ENCODE data around the gene KNSTRN. TPM values are rescaled to one million over a fixed set of nuclear protein-coding genes. Genes with fewer than 3 reads are reported as not detected.

Gene KNSTRN
- total RNA-seq, 1 experiment from 2014 or later = 115 TPM

GRCh38 chr15:40420793-40421192 is 38.3 kb downstream of the KNSTRN start:
- CTCF ChIA-PET = interaction anchor here (0.5 to 2.1 kb wide), 5 partner anchors 77 to 458 kb away, joined by 3 to 10 read pairs (median 4); no protein-coding TSS in a partner anchor
- H3K4me2 ChIP-seq (ENCODE audit: low read length) = peak overlapping the region; percentile 65
- ATAC-seq = peak; percentile 59

GRCh38 chr15:40421246-40422157 is 39.0 kb downstream of the KNSTRN start:
- H3K4me3 ChIP-seq (ENCODE audit: low read length) = peak overlapping the region; percentile 36; the same call in 1 of the 2 replicates
- CTCF ChIA-PET = interaction anchor here (0.6 to 2.1 kb wide), 6 partner anchors 54 to 142 kb away, joined by 3 to 10 read pairs (median 4); no protein-coding TSS in a partner anchor

More at GRCh38 chr15:40420793-40421192, 38.3 kb downstream of the KNSTRN start:
- intact Hi-C loops (cut with micrococcal nuclease) = loop anchor here (1.0 kb wide), 5 partner anchors 38 to 141 kb away; partner anchors contain the start of gene KNSTRN
- H3K9me2 ChIP-seq (replicated peaks; ENCODE audit: low read length) = no peaks in the 10 kb centered on the region
- peaks cover 23% of the 10 kb centered on the region for H3K4me1 ChIP-seq (ENCODE audit: insufficient read depth, low read length)
- peak overlapping the region; percentile 31 for H3K27ac ChIP-seq (ENCODE audit: low read length)
- no peaks in the 10 kb centered on the region for H3K79me2 ChIP-seq (ENCODE audit: low read length)
- H3K27me3 ChIP-seq (ENCODE audit: low read length) = no peaks in the 10 kb centered on the region
- TSS peak; percentile 22 for BruUV-seq (replicated peaks)
- H3F3A ChIP-seq (ENCODE audit: low read length, unreplicated experiment) = peaks cover 9% of the 10 kb centered on the region
- H3K9me3 ChIP-seq (ENCODE audit: low read length) = no peaks in the 10 kb centered on the region
- H3K4me3 ChIP-seq (ENCODE audit: low read length) = no peak overlapping the region
- H3K9ac ChIP-seq (ENCODE audit: low read length) = no peak overlapping the region
- no peak overlapping the region for H2AFZ ChIP-seq (ENCODE audit: low read length)
- peaks cover 7% of the 10 kb centered on the region; the same call in 1 of the 2 replicates for H3K36me3 ChIP-seq (ENCODE audit: low read depth, low read length)
- no peaks in the 10 kb centered on the region for H4K20me1 ChIP-seq (ENCODE audit: low read length)
- TF ChIP-seq EZH2phosphoT487 (IDR thresholded peaks at IDR 0.05; ENCODE audit: borderline replicate concordance, low read length) = no peak
- no peak for TF ChIP-seq CTCF (conservative IDR thresholded peaks at IDR 0.05; ENCODE audit: low read depth, low read length)
- no peak for TF ChIP-seq EZH2 (IDR thresholded peaks at IDR 0.05; ENCODE audit: low read length, unreplicated experiment)
- POLR2A ChIA-PET (ENCODE audit: unreplicated experiment) = no interaction called here
- peak; percentile 96 for DNase-seq

More at GRCh38 chr15:40421246-40422157, 39.0 kb downstream of the KNSTRN start:
- no peaks in the 10 kb centered on the region for H3K9me2 ChIP-seq (replicated peaks; ENCODE audit: low read length)
- H3K9me3 ChIP-seq (ENCODE audit: low read length) = no peaks in the 10 kb centered on the region
- peaks cover 23% of the 10 kb centered on the region for H3K4me1 ChIP-seq (ENCODE audit: insufficient read depth, low read length)
- 0 out of 2 replicates have a peak, but pooled peaks cover 2% of the 10 kb centered on the region for H3K36me3 ChIP-seq (ENCODE audit: low read depth, low read length)
- no peaks in the 10 kb centered on the region for H4K20me1 ChIP-seq (ENCODE audit: low read length)
- peak overlapping the region; percentile 31 for H3K27ac ChIP-seq (ENCODE audit: low read length)
- TF ChIP-seq CTCF (conservative IDR thresholded peaks at IDR 0.05; ENCODE audit: low read depth, low read length) (peak; percentile 94), EZH2 (IDR thresholded peaks at IDR 0.05; ENCODE audit: low read length, unreplicated experiment) (no peak)
- intact Hi-C loops (cut with micrococcal nuclease) = loop anchor here (1.0 kb wide), 4 partner anchors 53 to 142 kb away; no protein-coding TSS in a partner anchor
- H3K4me2 ChIP-seq (ENCODE audit: low read length) = peak overlapping the region; percentile 65
- peak overlapping the region; percentile 15; the same call in 1 of the 2 replicates for H2AFZ ChIP-seq (ENCODE audit: low read length)
- no peaks in the 10 kb centered on the region for H3K27me3 ChIP-seq (ENCODE audit: low read length)
- H3K79me2 ChIP-seq (ENCODE audit: low read length) = no peaks in the 10 kb centered on the region
- POLR2A ChIA-PET (ENCODE audit: unreplicated experiment) = no interaction called here
- no peak overlapping the region for H3K9ac ChIP-seq (ENCODE audit: low read length)
- peaks cover 9% of the 10 kb centered on the region for H3F3A ChIP-seq (ENCODE audit: low read length, unreplicated experiment)
- DNase-seq (peak; percentile 82), ATAC-seq (peak; percentile 84)
- no TSS peak for BruUV-seq (replicated peaks)

Data from PC-3 (cell line).